Measurements from ENCODE around the gene GJB3.

GRCh38 chr1:34808051-34808810 is 27.2 kb downstream of the GJB3 start:
- TF ChIP-seq CTCF (IDR thresholded peaks at IDR 0.05), result no peak
- TF ChIP-seq EZH2 (IDR thresholded peaks at IDR 0.05; ENCODE audit: borderline replicate concordance, insufficient read depth, low read depth, low read length, poor library complexity, severe bottlenecking), result no peak
